H9 (cell line): ENCODE measurements around the gene SRC. TPM values are rescaled to one million over a fixed set of nuclear protein-coding genes. Genes with fewer than 3 reads are reported as not detected.

ENCODE experiments used
- DNase-seq: peaks from one replicate; pipeline ENCODE4 v3.0.0-alpha.2; 2017
- H2AFZ ChIP-seq: one replicate; pipeline ENCODE4 v1.6.1; 2013; ENCODE audit warnings: mild to moderate bottlenecking, low read length, control low read depth, moderate library complexity
- H2AK5ac ChIP-seq: 2 replicates; pipeline ENCODE4 v1.6.1; 2013; ENCODE audit warnings: low read length, control low read depth, mixed read lengths; ENCODE audit not compliant: insufficient read length
- H2BK120ac ChIP-seq: one replicate; pipeline ENCODE4 v1.6.1; 2013; ENCODE audit warnings: low read depth, mild to moderate bottlenecking, low read length, control low read depth, inconsistent platforms; ENCODE audit not compliant: poor library complexity, severe bottlenecking
- H2BK12ac ChIP-seq: 2 replicates; pipeline ENCODE4 v1.6.1; 2013; ENCODE audit warnings: low read length, control low read depth, mixed read lengths, low read depth; ENCODE audit not compliant: insufficient read length
- H2BK15ac ChIP-seq: 2 replicates; pipeline ENCODE4 v1.6.1; 2013; ENCODE audit warnings: low read depth, low read length, control low read depth
- H2BK20ac ChIP-seq: one replicate; pipeline ENCODE4 v1.6.1; 2013; ENCODE audit warnings: low read depth, mild to moderate bottlenecking, low read length, control low read depth, inconsistent platforms; ENCODE audit not compliant: poor library complexity, severe bottlenecking
- H2BK5ac ChIP-seq: 2 replicates; pipeline ENCODE4 v1.6.1; 2013; ENCODE audit warnings: low read length, control low read depth, mixed read lengths; ENCODE audit not compliant: insufficient read length
- H3K14ac ChIP-seq: 2 replicates; pipeline ENCODE4 v1.6.1; 2013; ENCODE audit warnings: low read length, control low read depth; ENCODE audit not compliant: insufficient read depth
- H3K18ac ChIP-seq: 2 replicates; pipeline ENCODE4 v1.6.1; 2013; ENCODE audit warnings: low read depth, mild to moderate bottlenecking, mixed read lengths, low read length, control low read depth; ENCODE audit not compliant: insufficient read length
- H3K23ac ChIP-seq: 2 replicates; pipeline ENCODE4 v1.6.1; 2013; ENCODE audit warnings: low read length, control low read depth, mixed read lengths, low read depth; ENCODE audit not compliant: insufficient read length
- H3K23me2 ChIP-seq: 2 replicates; pipeline ENCODE4 v1.6.1; 2013; ENCODE audit warnings: low read depth, mild to moderate bottlenecking, mixed read lengths, low read length, control low read depth; ENCODE audit not compliant: insufficient read length, poor library complexity, severe bottlenecking
- H3K27ac ChIP-seq: 2 replicates; pipeline ENCODE4 v1.5.1; 2013; ENCODE audit warnings: low read length, control low read depth, mixed read lengths, low read depth; ENCODE audit not compliant: insufficient read length
- H3K27me3 ChIP-seq: 2 replicates; pipeline ENCODE4 v1.6.1; 2013; ENCODE audit warnings: low read length, control low read depth, inconsistent platforms; ENCODE audit not compliant: insufficient read depth
- H3K4ac ChIP-seq: 2 replicates; pipeline ENCODE4 v1.6.1; 2013; ENCODE audit warnings: low read depth, mild to moderate bottlenecking, control low read depth, inconsistent platforms, low read length, moderate library complexity
- H3K4me1 ChIP-seq: 2 replicates; pipeline ENCODE4 v1.6.1; 2013; ENCODE audit warnings: low read length, control low read depth, inconsistent platforms; ENCODE audit not compliant: insufficient read depth
- H3K4me2 ChIP-seq: 2 replicates; pipeline ENCODE4 v1.6.1; 2013; ENCODE audit warnings: low read length, control low read depth, mixed read lengths; ENCODE audit not compliant: insufficient read length, insufficient read depth
- H3K56ac ChIP-seq: 2 replicates; pipeline ENCODE4 v1.6.1; 2013; ENCODE audit warnings: low read depth, mild to moderate bottlenecking, mixed read lengths, low read length, control low read depth; ENCODE audit not compliant: insufficient read length
- H3K79me1 ChIP-seq: 2 replicates; pipeline ENCODE4 v1.6.1; 2013; ENCODE audit warnings: low read depth, mild to moderate bottlenecking, moderate library complexity, low read length, control low read depth, inconsistent platforms; ENCODE audit not compliant: insufficient read depth, poor library complexity, severe bottlenecking
- H3K79me2 ChIP-seq: 2 replicates; pipeline ENCODE4 v1.6.1; 2013; ENCODE audit warnings: low read length, control low read depth, inconsistent platforms; ENCODE audit not compliant: insufficient read depth
- H3K9ac ChIP-seq: 2 replicates; pipeline ENCODE4 v1.6.1; 2013; ENCODE audit warnings: low read length, control low read depth, mixed read lengths; ENCODE audit not compliant: insufficient read length; ENCODE audit errors: extremely low read depth
- H3K9me3 ChIP-seq: one replicate; pipeline ENCODE4 v1.6.1; 2013; ENCODE audit warnings: low read depth, low read length, inconsistent platforms; ENCODE audit not compliant: control insufficient read depth
- H3T11ph ChIP-seq: one replicate; pipeline ENCODE4 v1.6.1; 2013; ENCODE audit warnings: mild to moderate bottlenecking, low read length, control low read depth, inconsistent platforms
- H4K20me1 ChIP-seq: one replicate; pipeline ENCODE4 v1.6.1; 2013; ENCODE audit not compliant: control insufficient read depth, insufficient read length, insufficient read depth
- H4K5ac ChIP-seq: 2 replicates; pipeline ENCODE4 v1.6.1; 2013; ENCODE audit warnings: low read depth, mild to moderate bottlenecking, mixed read lengths, low read length, control low read depth; ENCODE audit not compliant: insufficient read length
- H4K8ac ChIP-seq: replicated peaks from 2 replicates; pipeline ENCODE4 v1.6.1; 2013; ENCODE audit warnings: low read length, control low read depth, mixed read lengths, low read depth; ENCODE audit not compliant: insufficient read length
- H4K91ac ChIP-seq: 2 replicates; pipeline ENCODE4 v1.6.1; 2013; ENCODE audit warnings: low read depth, mild to moderate bottlenecking, moderate library complexity, mixed read lengths, low read length, control low read depth; ENCODE audit not compliant: insufficient read length
- H3K27ac Mint-ChIP-seq, 3 experiments: 2 replicates in 2 of 3; 3 replicates in 1 of 3; pipeline ENCODE4 v1.8.0; 2020 to 2021; ENCODE audit warnings: mixed read lengths in 3 of 3, mild to moderate bottlenecking in 1 of 3, moderate library complexity in 1 of 3
- H3K27me3 Mint-ChIP-seq: 2 replicates; pipeline ENCODE4 v1.8.0; 2021; ENCODE audit warnings: low read depth, mild to moderate bottlenecking, moderate library complexity, mixed read lengths
- H3K36me3 Mint-ChIP-seq, 3 experiments: 2 replicates in 2 of 3; 3 replicates in 1 of 3; pipeline ENCODE4 v1.8.0; 2020 to 2021; ENCODE audit warnings: low read depth in 3 of 3, mixed read lengths in 3 of 3; ENCODE audit not compliant: insufficient read depth in 1 of 3
- H3K4me1 Mint-ChIP-seq, 2 experiments: 2 replicates each; pipeline ENCODE4 v1.8.0; 2020; ENCODE audit warnings: mixed read lengths in 2 of 2
- H3K4me3 Mint-ChIP-seq, 2 experiments: 2 replicates in 1 of 2; 3 replicates in 1 of 2; pipeline ENCODE4 v1.8.0; 2020 to 2021; ENCODE audit warnings: mild to moderate bottlenecking in 2 of 2, mixed read lengths in 2 of 2, moderate library complexity in 1 of 2
- H3K9me3 Mint-ChIP-seq, 2 experiments: 2 replicates in 1 of 2; 3 replicates in 1 of 2; pipeline ENCODE4 v1.8.0; 2020; ENCODE audit warnings: mild to moderate bottlenecking in 2 of 2, mixed read lengths in 2 of 2, moderate library complexity in 1 of 2
- CTCF ChIP-seq: fragments of 200-600 bp; sonication (generic); conservative IDR thresholded peaks from 3 replicates; pipeline ENCODE4 v1.8.0; 2021; ENCODE audit warnings: antibody characterized with exemption, mild to moderate bottlenecking
- WGBS: extraction: QIAGEN DNeasy Blood & Tissue Kit; methylation state at CpG from one replicate; pipeline ENCODE4 v1.1.7; 2013; ENCODE audit warnings: missing lambda C conversion rate, low lambda C conversion rate, mixed read lengths; ENCODE audit not compliant: insufficient read length; ENCODE audit errors: extremely low coverage; 5-methylcytosine and 5-hydroxymethylcytosine counted together
- total RNA-seq: library from RNA; stranded (reverse); gene quantifications from 2 replicates; pipeline ENCODE4 v1.2.1, GENCODE V29; 2021

The SRC gene
- total RNA-seq, 1 experiment from 2014 or later, result 44.5 TPM

DNA sequence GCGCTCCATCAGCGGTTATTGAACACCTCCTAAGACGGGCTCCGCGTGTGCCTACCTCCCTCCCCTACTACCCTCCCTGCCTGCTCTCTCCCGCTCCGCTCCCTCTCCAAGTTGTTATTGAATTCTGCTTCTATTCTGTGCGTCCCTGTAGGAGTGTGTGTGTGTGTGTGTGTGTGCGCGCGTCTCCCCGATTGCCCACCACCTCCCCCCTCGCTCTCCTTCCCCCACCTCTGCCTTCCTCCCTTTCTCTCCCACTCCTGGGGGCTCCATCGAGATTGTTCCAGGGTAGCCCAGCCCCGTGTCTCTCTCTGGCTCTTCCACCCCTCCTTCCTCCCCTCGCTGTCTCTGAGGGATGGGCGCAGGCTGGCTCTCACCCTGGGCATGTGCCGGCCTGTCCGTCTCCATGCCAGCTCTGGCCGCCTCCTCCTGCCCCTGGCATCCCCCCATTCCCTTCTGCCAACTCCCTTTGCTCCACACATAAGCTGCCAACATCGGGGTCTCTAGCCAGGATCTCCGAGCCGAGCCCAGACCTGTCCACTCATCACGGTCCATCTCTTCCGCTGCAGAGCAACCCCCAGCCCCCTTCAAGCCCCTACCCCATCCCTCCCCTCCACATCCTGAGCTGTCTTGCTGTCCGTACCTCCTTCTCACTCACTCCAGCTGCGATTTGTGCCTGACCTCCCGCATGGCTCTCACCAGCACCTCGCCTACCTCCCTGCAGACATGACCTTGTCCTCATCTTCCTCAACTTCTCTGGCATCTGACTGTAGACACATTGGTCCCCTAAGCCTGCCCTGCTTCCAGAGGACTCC is 68.5 kb downstream of the SRC start:
- Mint-ChIP-seq H3K4me1 (peaks cover 10 to 15% of the 10 kb centered on the region in 2 experiments), H3K27me3 (peaks cover 29% of the 10 kb centered on the region), H3K4me3 (peak overlapping the region in 1 of 2 experiments; percentile 55; a peak in 3 of 5 replicates), H3K9me3 (no peaks in the 10 kb centered on the region; a peak in 1 of 5 replicates), H3K36me3 (no peaks in the 10 kb centered on the region; a peak in 1 of 7 replicates), H3K27ac (no peak overlapping the region; a peak in 1 of 7 replicates)
- no CpG with 5 or more reads among the region's 29 CpGs for WGBS
- Histone ChIP-seq H3K4me2 (peak overlapping the region; percentile 37), H3K79me2 (no peaks in the 10 kb centered on the region), H3K23ac (no peak overlapping the region), H3K56ac (no peak overlapping the region), H3K27me3 (no peaks in the 10 kb centered on the region; the same call in 1 of the 2 replicates), H4K20me1 (no peaks in the 10 kb centered on the region), H4K8ac (no peak overlapping the region), H3K18ac (no peak overlapping the region), H3K4me1 (peaks cover 11% of the 10 kb centered on the region; the same call in 1 of the 2 replicates), H2AK5ac (no peak overlapping the region), H3K9me3 (no peaks in the 10 kb centered on the region), H3T11ph (no peak overlapping the region), H3K14ac (no peak overlapping the region), H2BK5ac (no peak overlapping the region), H2AFZ (no peak overlapping the region), H2BK20ac (no peak overlapping the region), H3K4ac (no peak overlapping the region), H2BK120ac (no peak overlapping the region), H3K79me1 (no peaks in the 10 kb centered on the region), H3K23me2 (no peaks in the 10 kb centered on the region), H2BK15ac (no peak overlapping the region), H3K9ac (no peak overlapping the region), H3K27ac (no peak overlapping the region), H2BK12ac (no peak overlapping the region), H4K91ac (no peak overlapping the region), H4K5ac (no peak overlapping the region)
- no peak for TF ChIP-seq CTCF
- no peak for DNase-seq
